OCI-LY7 (cell line): Measurements from ENCODE around the gene ADGRD1. TPM values are rescaled to one million over a fixed set of nuclear protein-coding genes. Genes with fewer than 3 reads are reported as not detected.

Experiments
- BruUV-seq: library from RNA; stranded (reverse); fragments of 400-500 nt; replicated peaks from 2 replicates; lab custom pipeline; 2021; lab: Mats Ljungman, UMichigan
- CTCF ChIA-PET: fragments of 300-600 bp; sonication (Branson Sonifier 250); formaldehyde crosslinking; loops from one replicate; lab custom pipeline; 2022; ENCODE audit warnings: antibody characterized with exemption; ENCODE audit not compliant: unreplicated experiment; lab: Charles Lee
- POLR2A ChIA-PET: fragments of 300-600 bp; sonication (Branson Sonifier 250); formaldehyde crosslinking; loops from one replicate; lab custom pipeline; 2022; ENCODE audit warnings: antibody characterized with exemption; lab: Charles Lee
- DNase-seq: peaks from one replicate; pipeline ENCODE4 v3.0.0-alpha.2; 2015; ENCODE audit warnings: low spot score
- H2AFZ ChIP-seq: fragments of 200-600 bp; sonication (generic), shearing (Covaris generic); 2 replicates; pipeline ENCODE4 v1.6.1; 2014; ENCODE audit warnings: mild to moderate bottlenecking, antibody characterized with exemption, low read length, moderate library complexity
- H3K27ac ChIP-seq: fragments of 200-600 bp; sonication (generic); 2 replicates; pipeline ENCODE4 v1.5.1; 2014; ENCODE audit warnings: mixed run types, low read depth, mild to moderate bottlenecking, moderate library complexity, low read length, inconsistent platforms; ENCODE audit not compliant: poor library complexity, severe bottlenecking
- H3K36me3 ChIP-seq: fragments of 200-600 bp; sonication (generic); 2 replicates; pipeline ENCODE4 v1.6.1; 2014; ENCODE audit warnings: mild to moderate bottlenecking, antibody characterized with exemption, low read length, moderate library complexity, mixed read lengths; ENCODE audit not compliant: insufficient read depth
- H3K4me1 ChIP-seq: fragments of 200-600 bp; sonication (generic); 2 replicates; pipeline ENCODE4 v1.5.1; 2014; ENCODE audit warnings: mild to moderate bottlenecking, low read length; ENCODE audit not compliant: insufficient read depth, poor library complexity, severe bottlenecking
- H3K4me2 ChIP-seq: fragments of 200-600 bp; sonication (generic); 2 replicates; pipeline ENCODE4 v1.6.1; 2014; ENCODE audit warnings: mild to moderate bottlenecking, low read length
- H3K4me3 ChIP-seq: fragments of 200-600 bp; sonication (generic); 2 replicates; pipeline ENCODE4 v1.5.1; 2014; ENCODE audit warnings: mild to moderate bottlenecking, low read depth, low read length; ENCODE audit not compliant: poor library complexity, severe bottlenecking
- H3K79me2 ChIP-seq: fragments of 200-600 bp; sonication (generic); 2 replicates; pipeline ENCODE4 v1.6.1; 2016; ENCODE audit warnings: low read depth, mild to moderate bottlenecking, low read length, moderate library complexity, mixed read lengths; ENCODE audit not compliant: insufficient read depth
- H3K9me2 ChIP-seq: fragments of 200-600 bp; sonication (generic); 2 replicates; pipeline ENCODE4 v1.6.1; 2016; ENCODE audit warnings: mild to moderate bottlenecking, low read length, mixed read lengths; ENCODE audit not compliant: insufficient read depth
- H3K9me3 ChIP-seq: fragments of 200-600 bp; sonication (generic); 2 replicates; pipeline ENCODE4 v1.6.1; 2014; ENCODE audit warnings: mild to moderate bottlenecking, mixed run types, low read length, mixed read lengths
- H4K20me1 ChIP-seq: fragments of 200-600 bp; sonication (generic); 2 replicates; pipeline ENCODE4 v1.6.1; 2014; ENCODE audit warnings: mild to moderate bottlenecking, antibody characterized with exemption, low read length, moderate library complexity, mixed read lengths; ENCODE audit not compliant: insufficient read depth
- EZH2phosphoT487 ChIP-seq: fragments of 200-600 bp; sonication (generic); IDR thresholded peaks from 2 replicates; pipeline ENCODE4 v1.6.1; 2018; ENCODE audit warnings: low read depth, borderline replicate concordance, mild to moderate bottlenecking, mixed run types, antibody characterized with exemption, low read length, moderate library complexity, mixed read lengths
- intact Hi-C: fragments of 100-400 bp; cut with micrococcal nuclease; formaldehyde crosslinking; loops from one replicate; pipeline ENCODE4 v1.10.0; 2022; ENCODE audit not compliant: unreplicated experiment
- total RNA-seq, 2 experiments: library from RNA; depleted of rRNA in 1 of 2; stranded (reverse); fragments of >200 nt in 1 of 2; shearing (Covaris generic) in 1 of 2; gene quantifications; 2 replicates each; pipeline ENCODE4 v1.2.3, GENCODE V29; 2014 to 2022
- TF ChIP-seq, protein P1 (sequence below): fragments of 200-600 bp; sonication (generic); conservative IDR thresholded peaks from 2 replicates; pipeline ENCODE4 v1.5.1; 2014; ENCODE audit warnings: mild to moderate bottlenecking, antibody characterized with exemption, low read length, moderate library complexity, mixed read lengths

The ADGRD1 gene
- total RNA-seq, 2 experiments from 2014 or later = 1.0 to 1.7 TPM

DNA sequence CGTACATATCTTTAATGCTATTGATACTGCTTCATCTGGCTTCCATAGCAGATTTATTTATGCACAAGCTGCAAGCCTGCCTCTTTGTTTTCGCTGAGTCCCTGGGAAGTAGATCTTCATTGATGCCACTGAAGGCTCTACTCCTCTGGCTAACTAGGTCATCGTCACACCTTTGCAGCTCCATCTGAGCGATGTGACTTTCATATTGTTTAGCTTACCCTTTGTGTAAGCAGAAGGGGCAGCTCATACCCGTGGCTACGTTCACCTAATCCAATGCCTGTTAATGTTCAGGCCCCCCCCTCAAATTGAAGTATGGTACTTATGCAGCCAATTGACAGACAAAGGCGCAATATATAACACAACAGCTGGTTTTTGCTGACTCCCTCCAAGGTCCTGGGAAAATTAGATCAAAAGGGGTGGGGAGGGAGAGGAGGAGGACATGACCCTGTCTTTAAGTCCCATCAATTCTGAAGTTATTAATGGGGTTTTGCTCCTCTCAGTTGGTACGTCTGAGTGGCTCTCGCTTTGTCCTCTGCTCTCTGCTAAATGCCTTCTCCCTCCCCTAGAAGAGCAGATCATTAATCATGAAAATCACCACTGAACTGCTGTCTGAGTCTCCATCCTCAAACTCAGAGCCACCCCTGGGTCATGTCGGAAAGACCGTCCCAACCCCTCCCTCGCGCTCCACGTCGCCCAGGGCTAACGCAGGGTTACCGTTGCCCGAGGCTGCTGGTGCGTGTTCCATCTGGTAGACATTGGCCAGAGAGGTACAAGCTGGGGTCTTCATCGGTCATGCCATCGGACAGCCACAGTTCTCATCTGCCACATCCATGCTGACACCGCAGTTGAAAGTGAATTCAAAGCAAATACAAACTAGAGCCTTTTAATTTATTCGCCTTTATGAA, 128.8 kb downstream of the ADGRD1 start:
- H2AFZ ChIP-seq = no peak overlapping the region
- H3K9me2 ChIP-seq = no peaks in the 10 kb centered on the region
- POLR2A ChIA-PET = no interaction called here
- no peak for TF ChIP-seq EZH2phosphoT487
- TF ChIP-seq, protein P1, sequence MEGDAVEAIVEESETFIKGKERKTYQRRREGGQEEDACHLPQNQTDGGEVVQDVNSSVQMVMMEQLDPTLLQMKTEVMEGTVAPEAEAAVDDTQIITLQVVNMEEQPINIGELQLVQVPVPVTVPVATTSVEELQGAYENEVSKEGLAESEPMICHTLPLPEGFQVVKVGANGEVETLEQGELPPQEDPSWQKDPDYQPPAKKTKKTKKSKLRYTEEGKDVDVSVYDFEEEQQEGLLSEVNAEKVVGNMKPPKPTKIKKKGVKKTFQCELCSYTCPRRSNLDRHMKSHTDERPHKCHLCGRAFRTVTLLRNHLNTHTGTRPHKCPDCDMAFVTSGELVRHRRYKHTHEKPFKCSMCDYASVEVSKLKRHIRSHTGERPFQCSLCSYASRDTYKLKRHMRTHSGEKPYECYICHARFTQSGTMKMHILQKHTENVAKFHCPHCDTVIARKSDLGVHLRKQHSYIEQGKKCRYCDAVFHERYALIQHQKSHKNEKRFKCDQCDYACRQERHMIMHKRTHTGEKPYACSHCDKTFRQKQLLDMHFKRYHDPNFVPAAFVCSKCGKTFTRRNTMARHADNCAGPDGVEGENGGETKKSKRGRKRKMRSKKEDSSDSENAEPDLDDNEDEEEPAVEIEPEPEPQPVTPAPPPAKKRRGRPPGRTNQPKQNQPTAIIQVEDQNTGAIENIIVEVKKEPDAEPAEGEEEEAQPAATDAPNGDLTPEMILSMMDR = no peak
- no peaks in the 10 kb centered on the region for H4K20me1 ChIP-seq
- DNase-seq = no peak
- no peaks in the 10 kb centered on the region for H3K4me1 ChIP-seq
- H3K9me3 ChIP-seq = no peaks in the 10 kb centered on the region
- intact Hi-C loops = no loop called here
- no peak overlapping the region for H3K27ac ChIP-seq
- no peaks in the 10 kb centered on the region for H3K79me2 ChIP-seq
- CTCF ChIA-PET = no interaction called here
- no peaks in the 10 kb centered on the region for H3K36me3 ChIP-seq
- H3K4me3 ChIP-seq = no peak overlapping the region
- BruUV-seq = no TSS peak
- no peak overlapping the region for H3K4me2 ChIP-seq

DNA sequence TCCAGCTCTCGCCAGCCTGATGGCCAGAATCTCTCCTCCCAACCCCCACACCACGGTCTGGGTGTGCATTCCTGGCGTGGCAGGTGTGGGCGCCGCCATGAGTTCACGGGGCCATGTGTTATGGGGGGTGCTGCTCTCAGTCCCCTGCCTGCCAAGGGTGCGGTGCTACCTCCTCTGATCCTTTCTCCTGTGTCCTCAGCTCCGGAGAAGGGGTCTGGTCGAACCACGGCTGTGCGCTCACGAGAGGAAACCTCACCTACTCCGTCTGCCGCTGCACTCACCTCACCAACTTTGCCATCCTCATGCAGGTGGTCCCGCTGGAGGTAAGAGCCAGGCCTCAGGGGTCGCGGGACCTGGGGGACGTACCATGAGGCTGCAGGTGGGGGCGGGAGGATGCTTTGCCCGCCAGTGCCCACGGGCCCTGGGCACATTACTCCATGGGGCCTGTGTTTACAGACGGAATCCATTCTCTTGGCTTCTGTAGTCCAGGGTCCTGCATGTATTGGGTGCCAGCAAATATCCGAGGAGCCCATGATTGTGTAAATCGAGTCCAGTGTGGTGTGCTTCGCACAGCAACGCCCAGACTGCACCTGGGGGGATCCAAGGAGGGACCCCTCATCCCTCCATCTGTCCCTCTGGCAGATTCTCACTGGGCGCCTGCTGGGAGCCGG, 130.8 kb downstream of the ADGRD1 start:
- TF ChIP-seq, protein P1 = no peak
- no peak for TF ChIP-seq EZH2phosphoT487
- Histone ChIP-seq H3K36me3 (no peaks in the 10 kb centered on the region), H3K4me2 (no peak overlapping the region), H4K20me1 (no peaks in the 10 kb centered on the region), H3K79me2 (no peaks in the 10 kb centered on the region), H3K4me1 (no peaks in the 10 kb centered on the region), H2AFZ (no peak overlapping the region), H3K9me2 (no peaks in the 10 kb centered on the region), H3K9me3 (no peaks in the 10 kb centered on the region), H3K4me3 (no peak overlapping the region), H3K27ac (no peak overlapping the region)
- POLR2A ChIA-PET = no interaction called here
- CTCF ChIA-PET = no interaction called here
- no TSS peak for BruUV-seq
- DNase-seq = no peak
- intact Hi-C loops = no loop called here
